GM11168 (cell line): ENCODE results near the gene PER2.
"Not testable (repeated sequence)": the region's sequence is repeated elsewhere in the genome, so short reads cannot be mapped to it uniquely, and the experiment has no call there.

Experiments used
- in situ Hi-C: fragments of 300-500 bp; cut with MboI; formaldehyde crosslinking; loops from one replicate; pipeline ENCODE4 v1.12.0; 2022; ENCODE audit warnings: low sequenced_read_pairs; ENCODE audit not compliant: unreplicated experiment

Gene PER2

DNA sequence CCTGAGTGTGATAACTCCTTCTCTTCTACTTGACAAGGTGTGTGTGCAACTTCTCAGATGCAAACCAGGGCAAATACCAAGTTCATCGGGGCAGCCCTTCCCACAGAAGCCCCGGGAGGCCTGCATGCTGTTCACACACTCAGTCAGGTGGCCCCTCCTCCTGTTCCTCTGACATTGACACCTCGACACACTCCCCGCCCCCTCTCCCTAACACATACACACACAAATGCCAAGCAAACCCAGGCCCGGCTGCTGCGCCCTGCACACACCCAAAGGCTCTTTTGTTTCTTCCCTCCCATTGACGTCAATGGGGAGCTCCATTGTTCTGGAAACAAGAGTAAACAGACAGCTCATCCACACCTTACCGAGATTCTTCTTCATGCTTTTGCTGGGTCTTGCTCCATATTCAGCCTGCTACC lies 1.7 kb upstream of the PER2 start:
- in situ Hi-C loops: no loop called here

GRCh38 chr2:238289574-238289973 lies 1.2 kb upstream of the PER2 start:
- in situ Hi-C loops: no loop called here

DNA sequence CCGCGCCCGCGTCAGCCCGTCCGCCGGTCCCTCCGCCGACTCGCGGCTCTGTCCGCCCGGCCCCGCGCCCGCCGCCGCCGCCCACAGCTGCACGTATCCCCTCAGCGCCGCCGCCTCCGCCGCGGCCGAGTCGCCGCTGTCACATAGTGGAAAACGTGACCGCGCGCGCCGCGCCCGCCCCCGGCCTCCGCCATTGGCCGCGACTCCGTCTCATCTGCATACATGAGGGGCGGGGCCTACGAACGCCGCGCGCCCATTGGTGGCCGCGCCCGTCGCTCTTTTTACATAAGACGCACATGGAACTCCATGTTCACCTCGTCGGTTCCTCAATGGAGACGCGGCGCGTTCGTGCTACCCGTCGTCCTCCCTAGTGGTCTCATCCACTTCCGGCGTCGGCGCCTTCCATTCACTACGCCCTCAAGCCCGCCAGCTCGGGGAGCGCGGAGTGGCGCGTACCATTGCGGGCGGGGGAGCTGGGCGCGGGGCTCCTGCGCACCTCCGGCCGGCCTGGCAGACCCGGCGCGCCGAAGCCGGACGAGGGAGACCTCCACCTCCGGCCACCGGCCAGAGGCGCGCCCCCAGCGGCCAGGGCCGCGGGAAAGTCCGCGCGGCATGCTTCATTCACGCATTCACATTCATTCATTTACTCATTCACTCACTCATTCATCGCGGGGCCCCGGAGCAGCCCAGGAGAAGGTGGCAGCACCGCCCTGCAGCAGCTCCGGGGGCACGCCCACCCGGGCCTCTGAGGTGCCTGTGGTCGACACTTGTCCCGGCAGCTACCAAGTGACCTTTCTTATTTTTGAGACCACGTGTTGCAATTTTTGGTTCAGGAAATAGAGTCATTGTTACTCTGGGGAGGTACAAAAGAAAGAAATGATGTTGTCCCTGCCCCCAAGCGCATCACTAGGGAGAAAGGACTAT lies 502 bp upstream of the PER2 start:
- in situ Hi-C loops: no loop called here

GRCh38 chr2:238286987-238287736 lies 1.2 kb downstream of the PER2 start:
- in situ Hi-C loops: no loop called here

- in situ Hi-C loops: no loop called here
Measured at GRCh38 chr2:238286551-238286950, 1.9 kb downstream of the PER2 start.

DNA sequence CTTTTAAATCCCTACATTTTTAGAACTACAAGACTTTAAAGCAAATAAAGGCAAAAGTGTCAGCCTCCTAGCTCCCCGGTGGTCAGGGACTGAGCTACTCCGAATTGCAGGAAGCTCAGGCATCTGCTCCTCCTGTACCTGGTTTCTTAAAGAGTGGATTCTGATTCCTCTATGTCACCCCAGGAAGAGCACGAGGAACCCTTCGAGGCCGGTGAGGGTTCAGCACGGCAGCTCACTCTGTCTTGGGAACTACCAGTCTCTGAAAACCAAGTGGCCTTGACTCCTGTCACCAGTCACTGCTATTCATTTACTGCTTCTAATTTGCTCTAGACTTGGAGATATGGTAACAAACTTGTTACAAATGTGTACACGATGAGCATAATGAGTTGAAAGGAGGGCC lies 2.3 kb downstream of the PER2 start:
- in situ Hi-C loops: no loop called here

GRCh38 chr2:238285653-238286082 lies 2.7 kb downstream of the PER2 start:
- in situ Hi-C loops: no loop called here

DNA sequence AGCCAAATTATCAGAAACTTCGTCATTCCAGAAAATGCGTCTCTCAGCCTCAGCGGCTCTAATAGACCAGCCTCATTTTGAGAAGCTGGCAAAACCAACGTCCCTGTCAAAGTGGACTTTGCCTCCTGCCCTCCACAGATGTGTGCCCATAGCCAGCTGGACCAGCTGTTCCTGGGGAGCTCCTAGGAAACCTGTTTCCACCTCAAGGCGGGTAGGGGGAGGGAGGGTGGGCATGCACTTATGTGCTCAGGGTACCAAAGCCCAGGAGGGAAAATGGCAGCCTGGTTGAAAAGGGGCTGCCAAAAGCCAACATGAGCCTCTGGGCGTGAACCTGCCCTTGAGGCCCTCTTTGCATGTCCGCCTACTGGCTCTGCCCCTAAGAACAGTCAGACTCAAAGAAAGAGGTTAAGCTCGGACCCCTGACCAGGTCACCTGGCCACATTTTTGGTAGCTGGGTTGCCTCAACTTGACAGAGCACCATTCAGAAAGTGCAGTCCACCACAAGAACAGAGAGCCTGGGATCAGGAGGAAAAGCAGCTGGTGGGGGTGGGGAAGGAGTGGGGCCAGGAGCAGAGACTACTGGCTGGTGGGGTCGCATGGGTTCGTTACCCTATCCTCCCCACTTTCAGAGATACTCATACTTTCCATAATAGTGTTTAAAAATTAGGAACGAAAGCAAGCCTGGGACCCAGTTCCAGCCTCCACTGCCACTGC lies 3.5 kb downstream of the PER2 start:
- in situ Hi-C loops: no loop called here

DNA sequence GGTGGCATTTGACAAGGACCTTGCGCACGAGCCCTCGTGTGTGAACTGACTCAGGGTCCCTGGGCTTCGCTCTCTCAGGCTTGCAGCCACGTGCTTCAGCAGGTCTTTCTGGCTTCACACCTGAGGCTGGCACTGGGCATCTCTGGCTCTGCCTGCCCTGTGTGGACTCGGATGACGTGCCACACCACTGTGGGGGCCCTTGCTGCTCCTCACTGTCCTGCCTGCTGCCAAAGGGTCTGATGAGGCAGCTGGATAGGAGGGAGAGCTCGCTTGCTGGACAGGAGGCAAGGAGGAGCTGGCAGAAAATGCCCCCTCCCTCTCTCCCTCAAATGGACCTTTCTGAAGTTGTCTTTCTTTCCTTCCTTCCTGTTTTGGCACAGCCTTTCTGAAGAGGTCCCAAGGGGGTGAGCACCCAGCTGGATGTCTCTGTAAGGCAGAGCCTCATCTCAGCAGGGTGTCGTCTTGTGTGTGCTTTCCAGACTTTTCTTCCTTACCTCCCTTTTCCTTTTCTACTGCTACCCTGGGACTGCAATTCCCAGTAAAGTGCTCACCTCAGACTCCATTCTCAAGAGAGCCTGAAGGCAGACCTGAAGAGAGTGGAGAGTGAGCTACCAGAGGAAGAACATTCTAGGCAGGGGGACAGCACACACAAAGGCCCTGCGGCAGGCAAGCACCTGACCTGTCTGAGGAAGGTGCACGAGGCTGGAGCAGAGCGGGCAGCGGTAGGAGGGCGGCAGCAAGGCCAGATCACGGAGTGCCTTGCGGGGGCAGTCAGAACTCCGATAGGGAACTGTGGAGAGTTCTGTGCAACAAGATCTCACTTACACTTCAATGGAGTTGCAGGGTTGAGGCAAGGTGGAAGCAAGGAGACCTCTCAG lies 5.3 kb downstream of the PER2 start:
- in situ Hi-C loops: no loop called here

GRCh38 chr2:238281826-238282480 lies 6.5 kb downstream of the PER2 start:
- in situ Hi-C loops: no loop called here

DNA sequence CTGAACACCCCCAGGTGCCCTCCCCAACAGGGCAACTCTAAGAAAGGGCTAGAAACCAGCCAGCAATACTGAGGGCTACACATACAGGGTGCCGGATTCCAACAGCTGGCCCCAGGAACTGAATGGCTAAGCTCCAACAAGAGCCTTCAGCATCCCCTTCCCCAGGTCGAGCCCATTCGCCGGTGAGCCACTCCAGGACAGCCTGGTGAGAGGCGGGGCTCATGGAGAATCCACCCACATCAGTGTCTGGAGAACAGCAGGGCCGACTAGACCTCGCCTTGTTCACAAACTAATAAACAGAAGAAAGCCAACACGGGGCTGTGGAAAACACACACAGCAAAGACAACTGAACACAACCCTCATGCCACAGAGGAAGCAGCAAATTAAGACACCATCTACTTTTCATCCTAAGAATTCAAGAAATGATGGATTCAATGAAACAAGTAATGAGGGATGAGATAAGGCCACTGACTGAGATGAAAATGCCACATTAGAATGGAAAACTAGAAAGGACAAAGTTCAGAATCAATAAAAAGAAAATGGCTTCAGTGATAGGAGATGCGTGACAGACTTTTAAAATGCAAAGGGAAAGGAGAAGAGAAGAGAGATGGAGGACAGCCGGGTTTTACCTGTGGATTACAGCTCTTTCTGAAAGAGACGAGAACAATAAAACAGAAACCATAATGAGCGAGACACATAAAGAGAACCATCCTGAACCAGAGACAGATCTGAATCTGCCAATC lies 8.2 kb downstream of the PER2 start:
- in situ Hi-C loops: no loop called here

GRCh38 chr2:238279324-238279682 lies 9.1 kb downstream of the PER2 start:
- in situ Hi-C loops: no loop called here

DNA sequence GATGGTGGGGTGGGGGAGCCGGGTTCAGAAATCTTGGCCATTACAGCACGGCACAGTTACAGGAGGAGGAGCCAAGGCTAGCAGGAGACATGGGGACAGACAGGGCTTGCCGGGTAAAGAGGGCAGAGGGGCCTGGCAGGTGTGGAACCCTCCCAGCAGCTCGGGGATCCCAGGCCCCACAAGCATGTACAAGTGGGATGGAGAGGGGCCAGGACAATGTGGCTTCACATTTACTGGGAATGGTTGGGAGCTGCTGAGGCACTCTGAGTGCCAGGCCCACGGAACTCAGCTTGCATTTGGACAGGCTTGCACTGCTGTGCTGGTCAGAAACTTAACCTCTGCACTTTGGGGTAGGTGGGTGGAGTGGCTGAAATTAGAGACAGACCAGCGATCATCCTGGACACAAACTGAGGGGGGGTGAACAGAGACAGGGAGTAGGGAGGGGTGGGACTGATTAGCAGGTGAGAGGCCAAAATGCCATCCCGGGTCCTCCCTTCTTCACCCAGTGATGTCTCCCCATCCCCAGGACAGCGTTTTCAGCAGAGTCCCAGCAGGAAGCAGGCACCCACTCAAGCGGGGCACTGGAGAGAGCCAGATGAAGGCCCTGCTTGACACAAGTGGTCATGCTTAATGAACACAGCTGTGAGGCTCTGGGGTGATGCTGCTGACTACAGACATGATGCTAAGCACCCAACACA lies 9.6 kb downstream of the PER2 start:
- in situ Hi-C loops: no loop called here

DNA sequence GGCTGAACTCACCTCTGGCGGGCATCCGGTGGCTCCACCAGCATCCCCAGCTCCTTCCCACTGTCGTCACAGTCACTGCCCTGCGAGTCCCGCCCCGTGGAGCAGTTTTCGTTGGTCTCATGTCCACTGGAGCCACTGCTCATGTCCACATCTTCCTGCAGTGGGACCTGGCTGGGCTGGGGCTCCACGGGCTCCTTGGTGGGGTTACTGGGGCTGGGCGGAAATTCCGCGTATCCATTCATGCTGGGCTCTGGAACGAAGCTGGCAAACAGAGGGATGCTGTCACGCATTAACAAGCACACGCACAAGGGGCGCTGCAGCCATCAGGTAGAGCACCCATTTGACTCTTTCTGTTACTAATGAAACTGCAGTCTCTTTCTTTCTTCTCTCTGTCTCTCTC lies 10.7 kb downstream of the PER2 start:
- in situ Hi-C loops: no loop called here

GRCh38 chr2:238274152-238274865 lies 14.1 kb downstream of the PER2 start:
- in situ Hi-C loops: no loop called here

GRCh38 chr2:238273433-238273832 lies 15.0 kb downstream of the PER2 start:
- in situ Hi-C loops: not testable (repeated sequence)

GRCh38 chr2:238272156-238272555 lies 16.3 kb downstream of the PER2 start:
- in situ Hi-C loops: no loop called here

- in situ Hi-C loops: not testable (repeated sequence)
Measured at GRCh38 chr2:238271686-238272085, 16.7 kb downstream of the PER2 start.
